Measurements from ENCODE around the gene GPR78.
"Not testable (repeated sequence)": the region's sequence is repeated elsewhere in the genome, so short reads cannot be mapped to it uniquely, and the experiment has no call there.

Gene GPR78

DNA sequence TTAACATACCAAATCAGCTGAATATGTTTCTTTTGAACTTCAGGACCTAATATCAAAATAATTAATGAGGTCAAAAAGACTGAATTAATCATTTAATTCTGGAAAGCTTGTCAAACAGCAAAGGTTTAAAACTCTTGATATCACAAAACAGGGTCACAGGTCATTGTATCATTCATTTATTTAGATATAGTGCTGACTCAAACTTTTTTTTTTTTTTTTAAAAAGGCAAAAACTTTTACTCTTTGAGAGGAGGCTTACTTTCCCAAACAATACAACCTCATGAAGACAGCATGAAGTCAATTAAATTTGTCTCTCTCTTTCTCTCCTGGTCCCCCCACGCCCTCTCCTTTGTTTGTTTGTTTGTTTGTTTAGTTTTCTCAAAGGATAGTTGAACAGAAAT is 15.6 kb upstream of the GPR78 start:
- DNase-seq (ENCODE audit: low spot score), result no peak

DNA sequence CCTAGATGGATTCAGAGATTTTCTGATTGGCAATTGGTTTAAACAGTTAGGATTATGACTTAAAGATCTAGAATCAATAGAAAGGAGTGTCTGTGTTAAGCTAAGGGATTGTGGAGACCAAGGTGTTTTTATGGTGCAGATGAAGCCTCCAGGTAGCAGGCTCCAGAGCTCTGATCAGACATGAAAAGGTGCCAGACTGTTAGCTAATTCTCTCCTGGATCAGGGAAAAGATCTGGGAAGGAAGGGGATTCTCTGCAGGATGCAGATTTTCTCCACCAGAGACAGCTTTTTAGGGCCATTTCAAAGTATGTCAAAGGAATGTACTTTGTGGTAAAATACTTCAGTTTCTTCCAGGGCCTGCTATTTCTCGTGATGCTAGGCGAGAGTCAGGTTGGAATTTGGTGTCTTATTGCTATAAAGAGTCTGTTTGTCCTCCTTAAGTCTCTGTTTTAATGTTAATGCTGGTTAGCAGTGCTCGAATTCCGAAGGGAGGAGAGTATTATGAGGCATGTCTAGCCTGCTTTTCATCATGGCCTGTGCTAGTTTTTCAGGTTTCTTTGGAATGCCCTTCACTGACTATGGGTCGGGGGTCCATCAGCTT is 12.0 kb upstream of the GPR78 start:
- no peak for DNase-seq (ENCODE audit: low spot score)

DNA sequence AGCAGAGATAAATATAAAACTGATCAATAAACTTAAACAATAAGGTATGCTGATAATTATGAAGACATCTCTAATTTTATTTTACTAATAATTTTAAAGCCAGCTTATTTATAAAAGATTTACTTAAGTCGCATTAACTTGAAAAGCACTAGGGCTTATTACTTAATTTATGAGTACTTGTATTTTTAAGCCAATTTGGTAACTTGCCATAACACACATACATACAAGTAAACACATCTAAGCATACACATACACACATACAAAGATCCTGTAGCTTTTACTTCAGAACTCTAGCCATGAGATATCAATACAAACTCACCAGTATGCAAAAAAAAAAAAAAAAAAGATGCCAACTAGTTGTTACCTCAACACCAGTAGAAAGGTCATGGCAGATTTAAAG is 10.0 kb upstream of the GPR78 start:
- DNase-seq (ENCODE audit: low spot score), result no peak

DNA sequence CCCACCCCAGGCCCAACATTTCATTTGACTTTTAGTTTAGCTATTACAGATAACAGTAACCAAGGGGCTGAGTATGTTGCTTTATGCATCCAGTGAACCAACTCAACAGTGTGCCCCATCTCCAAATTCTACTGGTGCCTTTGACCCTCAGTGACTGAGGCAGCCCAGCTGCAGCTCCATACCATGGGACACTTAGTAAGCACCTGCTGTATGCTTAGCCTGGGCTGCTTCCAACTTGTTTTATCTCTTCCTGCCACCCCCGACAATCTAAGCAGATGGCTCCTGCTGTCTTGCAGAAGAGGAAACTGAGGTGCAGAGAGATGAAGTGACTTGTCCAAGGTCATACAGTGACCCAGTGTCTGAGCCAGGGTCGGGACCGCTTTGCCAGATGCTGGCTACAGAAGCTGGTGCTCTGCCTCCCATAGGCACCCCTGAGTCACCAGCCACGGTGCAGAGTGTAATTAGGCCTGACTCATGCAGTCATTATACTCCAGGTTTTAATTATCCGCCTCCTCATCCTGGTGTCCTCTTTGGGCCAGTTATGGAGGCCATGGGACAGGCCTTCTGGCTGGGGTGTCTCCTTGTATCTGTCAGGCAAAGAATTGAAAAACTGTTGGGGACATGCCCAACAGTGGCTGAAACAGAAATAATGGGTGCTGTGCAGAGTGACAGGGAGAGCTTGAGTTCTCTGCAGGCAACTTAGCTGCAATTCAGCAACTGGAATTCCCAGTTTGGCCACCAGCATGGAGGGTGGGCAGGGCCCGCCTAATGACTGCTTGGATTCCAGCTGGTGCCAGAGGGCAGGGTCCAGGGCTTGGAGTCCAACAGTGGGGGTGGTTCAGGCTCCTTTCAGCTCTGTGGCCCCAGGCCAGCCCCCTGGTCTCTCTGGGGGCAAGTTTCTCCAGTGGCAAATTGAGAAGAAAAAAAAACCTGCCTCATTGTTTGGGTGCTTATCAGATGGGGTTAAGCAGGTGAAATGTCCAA is 8.2 kb upstream of the GPR78 start:
- no peak for DNase-seq (ENCODE audit: low spot score)

DNA sequence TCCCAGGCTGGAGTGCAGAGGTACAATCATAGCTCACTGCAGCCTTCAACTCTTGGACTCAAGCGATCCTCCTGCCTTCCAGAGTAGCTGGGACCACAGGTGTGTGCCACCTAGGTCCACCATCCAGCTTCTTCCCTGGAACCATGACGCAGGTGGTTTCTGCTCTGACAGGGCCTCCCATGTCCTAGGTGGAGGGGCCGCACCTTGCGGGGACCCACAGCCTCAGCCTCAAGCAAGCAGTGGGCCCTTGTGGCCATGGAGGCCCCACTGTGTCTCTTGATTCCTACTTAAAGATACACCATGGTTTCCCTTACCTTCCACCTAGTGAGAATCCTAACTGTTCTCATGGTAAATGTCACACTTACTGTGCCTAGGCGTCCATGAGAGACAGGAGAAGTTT is 6.9 kb upstream of the GPR78 start:
- DNase-seq (ENCODE audit: low spot score), result no peak

DNA sequence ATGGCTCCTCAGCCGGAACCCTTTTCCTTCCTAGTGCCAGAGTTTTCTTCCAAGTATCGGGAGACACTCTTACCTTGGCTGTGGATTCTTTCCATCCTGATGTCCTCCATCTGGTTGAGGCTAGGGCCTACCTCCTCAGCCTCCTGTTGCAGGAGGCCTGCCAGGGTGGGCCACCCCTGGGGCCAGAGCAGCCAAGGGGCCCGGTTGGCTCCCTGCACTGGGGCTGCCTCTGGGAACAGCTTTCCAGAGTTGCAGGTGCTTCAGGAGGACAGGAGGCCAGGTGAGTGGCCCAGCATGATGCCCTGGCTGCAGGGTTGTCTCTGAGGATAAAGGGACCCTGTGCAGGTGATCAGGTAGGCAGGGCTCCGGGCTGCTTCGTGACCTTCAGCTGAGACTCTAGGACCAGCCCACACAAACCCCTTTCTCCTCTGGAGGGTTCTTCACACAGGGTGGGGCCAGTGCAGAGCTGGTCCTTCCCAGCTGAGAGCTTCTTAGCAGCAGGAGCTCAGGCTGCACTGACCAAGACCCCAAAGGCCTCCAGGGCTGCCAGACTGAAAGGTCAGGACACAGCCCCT is 5.3 kb upstream of the GPR78 start:
- no peak for DNase-seq (ENCODE audit: low spot score)

DNA sequence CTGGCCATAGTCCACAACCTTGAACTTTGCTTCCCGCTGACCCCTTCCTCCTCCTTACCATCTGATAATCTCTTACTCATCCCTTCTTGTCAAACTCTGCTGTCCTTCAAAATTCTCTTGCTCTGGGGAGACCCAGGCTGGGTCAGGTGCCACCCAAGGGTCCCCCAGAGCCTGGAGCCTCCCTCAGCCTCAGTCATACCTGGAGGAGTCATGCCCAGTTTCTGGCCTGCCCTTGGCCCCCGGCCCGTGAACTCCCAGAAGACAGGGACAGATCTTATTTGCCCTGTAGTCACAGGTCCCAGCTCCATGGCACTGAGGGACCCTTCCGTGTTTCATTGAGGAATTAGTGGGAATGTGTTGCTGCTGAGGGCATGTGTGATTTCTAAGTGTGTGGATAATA is 4.7 kb upstream of the GPR78 start:
- no peak for DNase-seq (ENCODE audit: low spot score)

DNA sequence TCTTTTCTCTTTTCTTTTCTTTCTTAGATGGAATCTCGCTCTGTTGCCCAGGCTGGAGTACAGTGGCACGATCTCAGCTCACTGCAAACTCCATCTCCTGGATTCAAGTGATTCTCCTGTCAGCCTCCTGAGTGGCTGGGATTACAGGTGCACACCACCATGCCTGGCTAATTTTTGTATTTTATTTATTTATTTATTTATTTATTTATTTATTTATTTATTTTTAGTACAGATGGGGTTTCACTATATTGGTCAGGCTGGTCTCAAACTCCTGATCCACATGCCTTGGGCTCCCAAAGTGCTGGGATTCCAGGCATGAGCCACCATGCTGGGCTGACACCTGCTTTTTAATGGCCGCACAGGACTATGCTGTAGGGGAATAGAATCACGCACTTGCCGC is 3.6 kb upstream of the GPR78 start:
- DNase-seq (ENCODE audit: low spot score), result not testable (repeated sequence)

DNA sequence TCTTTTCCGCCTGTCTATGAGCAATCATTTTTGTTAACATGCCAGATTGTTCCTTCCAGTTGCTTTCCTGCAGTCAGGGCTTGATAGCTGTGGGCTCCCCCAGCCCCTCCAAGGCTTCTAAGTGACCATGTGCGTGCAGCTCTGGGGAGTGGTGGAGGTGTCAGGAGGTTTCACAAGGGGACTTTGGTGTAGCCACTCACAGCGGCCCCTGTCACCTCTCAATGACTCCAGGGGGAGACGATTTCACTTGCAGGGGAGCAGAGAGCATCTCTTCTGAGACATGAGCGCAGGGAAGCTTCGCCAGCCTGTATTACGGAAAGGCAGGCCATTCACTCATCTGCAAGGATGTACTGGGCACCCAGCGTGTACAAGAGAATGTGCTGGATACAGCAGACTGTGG is 3.1 kb upstream of the GPR78 start:
- no peak for DNase-seq (ENCODE audit: low spot score)

DNA sequence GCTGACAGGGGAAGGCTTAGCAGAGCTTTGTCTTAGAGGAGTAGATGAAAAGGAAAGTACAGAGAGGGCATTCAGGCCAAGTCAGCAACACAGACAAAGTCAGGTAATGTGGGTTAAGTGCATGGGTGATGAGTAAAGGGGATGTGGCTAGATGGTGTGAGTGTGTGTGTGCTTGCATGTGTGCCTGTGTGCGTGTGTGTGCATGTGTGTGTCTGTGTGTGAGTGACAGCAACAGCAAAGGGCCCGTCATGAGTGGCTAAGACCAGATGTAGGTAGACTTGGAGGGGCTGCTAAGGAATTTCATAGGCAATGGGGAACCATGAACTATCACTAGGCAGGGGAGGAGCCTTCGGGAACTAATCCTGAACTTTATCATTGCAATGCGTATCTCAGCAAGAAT is 2.2 kb upstream of the GPR78 start:
- no peak for DNase-seq (ENCODE audit: low spot score)

DNA sequence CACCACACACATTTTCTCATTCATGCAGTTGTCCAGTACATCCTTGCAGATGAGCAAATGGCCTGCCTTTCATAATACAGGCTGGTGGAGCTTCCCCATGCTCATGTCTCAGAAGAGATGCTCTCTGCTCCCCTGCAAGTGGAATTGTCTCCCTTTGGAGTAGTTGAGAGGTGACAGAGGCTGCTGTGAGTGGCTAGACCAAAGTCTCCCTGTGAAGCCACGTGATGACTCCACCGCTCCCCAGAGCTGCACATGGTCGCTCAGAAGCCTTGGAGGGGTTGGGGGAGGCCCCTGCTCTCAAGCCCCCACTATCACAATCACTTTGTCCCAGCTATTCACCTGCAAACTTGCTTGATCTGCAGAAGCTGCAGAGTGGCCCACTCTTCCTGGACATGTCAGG is 1.5 kb upstream of the GPR78 start:
- no peak for DNase-seq (ENCODE audit: low spot score)

DNA sequence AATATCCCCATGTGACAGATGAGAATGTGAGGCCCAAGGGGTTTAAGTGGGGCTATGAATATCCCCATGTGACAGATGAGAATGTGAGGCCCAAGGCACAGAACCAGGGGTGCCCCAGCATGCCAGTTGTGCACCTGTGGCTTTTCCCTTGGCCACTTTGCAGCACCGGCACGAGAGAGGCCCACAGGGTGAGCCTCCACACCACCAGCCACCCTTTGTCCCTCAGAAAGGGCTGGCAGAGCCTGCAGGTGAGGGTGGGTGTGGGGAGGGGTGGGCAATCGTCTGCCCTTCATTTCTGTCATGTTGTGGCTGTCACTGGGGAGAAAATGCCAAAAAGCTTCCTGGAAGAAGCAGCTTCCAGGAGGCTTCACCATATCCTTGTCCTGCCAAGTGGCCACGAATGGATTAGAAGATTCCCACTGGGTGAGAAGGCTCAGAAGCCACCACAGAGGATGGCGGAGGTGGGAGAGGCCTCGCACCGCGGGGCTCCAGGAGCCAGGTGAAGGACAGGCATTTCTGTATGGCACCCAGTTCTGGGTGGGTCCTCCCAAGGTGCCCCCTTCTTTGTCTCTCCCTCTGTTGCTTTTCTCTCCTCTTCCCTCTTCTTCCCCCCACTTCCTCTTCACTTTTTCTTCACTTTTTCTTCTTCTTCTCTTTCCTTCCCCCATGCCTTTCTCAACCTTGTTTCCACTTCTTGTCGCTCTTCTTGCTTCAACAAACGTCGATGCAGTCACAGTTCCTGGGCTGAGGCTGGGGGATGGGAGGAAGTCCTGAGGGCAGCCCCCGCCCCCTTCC is 469 bp upstream of the GPR78 start:
- DNase-seq (ENCODE audit: low spot score), result no peak

DNA sequence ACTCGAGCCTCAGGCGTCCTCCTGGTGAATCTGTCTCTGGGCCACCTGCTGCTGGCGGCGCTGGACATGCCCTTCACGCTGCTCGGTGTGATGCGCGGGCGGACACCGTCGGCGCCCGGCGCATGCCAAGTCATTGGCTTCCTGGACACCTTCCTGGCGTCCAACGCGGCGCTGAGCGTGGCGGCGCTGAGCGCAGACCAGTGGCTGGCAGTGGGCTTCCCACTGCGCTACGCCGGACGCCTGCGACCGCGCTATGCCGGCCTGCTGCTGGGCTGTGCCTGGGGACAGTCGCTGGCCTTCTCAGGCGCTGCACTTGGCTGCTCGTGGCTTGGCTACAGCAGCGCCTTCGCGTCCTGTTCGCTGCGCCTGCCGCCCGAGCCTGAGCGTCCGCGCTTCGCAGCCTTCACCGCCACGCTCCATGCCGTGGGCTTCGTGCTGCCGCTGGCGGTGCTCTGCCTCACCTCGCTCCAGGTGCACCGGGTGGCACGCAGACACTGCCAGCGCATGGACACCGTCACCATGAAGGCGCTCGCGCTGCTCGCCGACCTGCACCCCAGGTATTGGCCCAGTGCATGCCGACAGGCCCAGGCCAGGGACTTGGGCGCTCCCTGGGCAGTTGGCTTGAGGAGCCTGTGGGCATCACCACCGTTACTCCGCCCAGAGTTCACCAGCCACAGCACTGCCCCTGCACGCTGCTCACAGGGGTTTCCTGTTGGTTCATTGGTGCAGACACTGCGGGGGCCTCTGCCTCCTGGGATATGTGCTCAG is 1.1 kb downstream of the GPR78 start:
- no peak for DNase-seq (ENCODE audit: low spot score)

DNA sequence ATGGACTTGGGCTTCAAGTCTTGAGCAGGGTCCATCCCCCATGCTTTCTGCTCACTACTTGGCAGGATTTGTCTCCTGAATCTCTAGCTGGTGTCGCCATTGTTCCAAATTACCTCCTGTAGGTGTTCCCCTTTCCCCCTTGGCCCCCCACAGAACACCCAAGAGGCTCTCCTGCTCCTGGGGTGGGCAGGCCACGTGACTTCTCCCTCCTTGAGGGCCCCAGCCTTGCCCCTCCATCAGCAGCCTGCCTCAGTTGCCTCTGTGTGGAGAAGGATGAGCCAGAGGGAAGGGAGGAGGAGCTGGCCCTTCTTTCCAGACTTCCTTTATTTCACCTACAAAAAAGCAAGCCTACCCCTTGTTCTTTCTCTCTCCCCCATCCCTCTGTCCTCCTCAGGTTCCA is 1.8 kb downstream of the GPR78 start:
- DNase-seq (ENCODE audit: low spot score), result no peak

DNA sequence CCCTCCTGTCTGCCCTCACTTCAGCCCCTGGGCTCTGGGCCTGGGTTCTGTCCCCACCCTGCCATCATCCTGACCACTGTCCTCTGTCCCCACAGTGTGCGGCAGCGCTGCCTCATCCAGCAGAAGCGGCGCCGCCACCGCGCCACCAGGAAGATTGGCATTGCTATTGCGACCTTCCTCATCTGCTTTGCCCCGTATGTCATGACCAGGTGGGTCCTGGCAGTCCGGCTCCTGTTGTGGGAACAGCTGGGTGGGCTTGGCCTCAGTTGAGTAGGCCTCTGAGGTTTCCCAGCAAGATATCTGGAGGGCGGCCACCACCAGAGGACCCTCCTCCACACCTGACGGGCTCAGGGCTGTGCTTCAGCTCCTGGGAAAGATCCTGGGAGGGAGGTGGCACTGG is 2.2 kb downstream of the GPR78 start:
- DNase-seq (ENCODE audit: low spot score), result no peak

DNA sequence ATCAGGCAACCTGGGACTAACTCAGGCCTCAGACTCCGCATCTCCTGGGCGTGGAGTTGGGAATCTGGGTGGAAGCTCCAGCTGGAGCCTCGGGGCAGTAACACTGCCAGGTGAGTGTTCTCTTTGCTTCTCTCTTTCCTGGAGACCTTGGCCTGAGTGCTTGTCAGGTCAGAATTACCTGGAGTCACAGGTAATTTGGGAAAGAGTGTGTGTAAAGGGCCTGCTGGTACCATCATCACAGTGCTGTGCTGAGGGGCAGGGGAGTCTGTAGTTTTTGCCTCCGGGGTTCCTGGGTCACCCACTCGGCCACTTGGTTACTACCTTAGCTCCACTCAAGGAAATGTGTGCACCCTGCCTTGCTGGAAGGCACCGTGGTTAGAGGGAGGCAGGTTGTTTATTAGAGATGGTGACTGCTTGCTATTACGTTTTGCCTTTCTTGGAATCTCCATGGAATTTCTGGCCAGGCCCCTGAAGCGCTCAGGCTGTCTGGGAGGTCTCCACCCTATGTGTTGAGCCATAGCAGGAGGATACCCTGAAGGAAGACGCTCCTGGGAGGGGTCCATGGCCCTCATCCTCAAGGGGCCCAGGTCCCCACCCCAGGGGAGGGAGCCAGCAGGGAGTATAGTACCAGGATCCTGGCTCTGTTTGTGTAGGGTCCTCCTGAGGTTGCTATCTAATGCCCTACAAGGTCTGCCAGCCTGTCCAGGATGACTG is 2.9 kb downstream of the GPR78 start:
- DNase-seq (ENCODE audit: low spot score), result no peak

DNA sequence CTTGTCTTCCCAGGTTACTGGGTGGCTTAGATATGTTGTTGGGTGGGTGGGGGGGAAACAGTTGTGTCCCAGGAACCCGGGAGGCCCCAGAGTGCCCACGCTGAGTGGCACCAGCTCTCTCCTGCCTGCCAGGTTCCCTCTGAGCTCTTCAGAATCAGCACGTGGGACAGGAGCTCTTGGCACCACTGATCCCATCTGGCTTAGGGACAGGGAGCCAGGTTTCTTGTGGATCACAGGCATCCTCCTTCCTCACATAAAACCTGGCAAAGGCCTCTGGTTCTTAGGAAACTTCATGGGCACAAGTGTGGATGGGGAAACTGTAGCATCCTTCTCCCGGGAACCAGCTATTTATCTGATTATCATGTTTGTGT is 3.4 kb downstream of the GPR78 start:
- DNase-seq (ENCODE audit: low spot score), result no peak

DNA sequence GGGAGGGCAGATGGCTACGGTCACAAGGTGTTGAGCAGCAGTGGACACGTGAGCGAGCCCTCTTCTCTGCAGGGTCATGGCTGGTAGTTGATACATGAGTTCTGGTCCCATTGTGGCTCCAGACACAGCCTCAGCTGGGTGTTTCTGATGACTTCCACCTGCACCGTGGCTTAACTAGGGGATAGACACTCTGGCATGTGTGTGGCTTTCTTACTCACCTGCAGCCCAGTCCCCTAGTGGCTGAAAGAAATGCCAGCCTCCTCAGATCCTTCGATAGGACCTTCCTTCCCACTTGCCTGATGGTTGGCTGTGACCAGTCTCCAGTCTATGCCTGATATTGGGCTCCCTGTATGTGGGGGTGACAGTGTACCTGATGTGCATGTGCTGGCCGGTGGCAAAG is 5.0 kb downstream of the GPR78 start:
- no peak for DNase-seq (ENCODE audit: low spot score)

DNA sequence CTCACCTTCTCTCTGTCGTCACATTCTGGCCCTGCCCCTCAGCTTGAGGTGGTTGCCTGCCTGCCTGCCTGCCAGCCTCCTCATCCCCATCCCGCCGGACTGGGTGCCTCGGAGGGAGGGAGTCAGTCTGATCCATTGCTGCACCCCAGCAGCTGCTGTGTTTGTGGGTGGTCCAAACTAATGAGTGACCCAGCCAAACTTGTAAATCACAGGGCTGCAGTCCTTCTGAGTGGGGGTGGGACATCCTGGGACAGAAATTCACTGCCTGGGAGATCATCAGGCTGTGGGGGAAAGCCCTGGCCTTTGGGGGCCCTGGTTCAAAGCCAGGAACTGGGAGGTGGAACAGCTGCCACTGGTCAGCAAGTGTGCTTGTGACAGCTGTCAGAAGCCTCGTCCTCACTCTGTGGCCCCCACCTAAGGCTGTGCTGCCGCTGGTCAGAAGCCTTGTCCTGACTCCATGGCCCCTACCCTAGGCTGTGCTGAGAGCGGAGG is 5.6 kb downstream of the GPR78 start:
- DNase-seq (ENCODE audit: low spot score), result no peak

DNA sequence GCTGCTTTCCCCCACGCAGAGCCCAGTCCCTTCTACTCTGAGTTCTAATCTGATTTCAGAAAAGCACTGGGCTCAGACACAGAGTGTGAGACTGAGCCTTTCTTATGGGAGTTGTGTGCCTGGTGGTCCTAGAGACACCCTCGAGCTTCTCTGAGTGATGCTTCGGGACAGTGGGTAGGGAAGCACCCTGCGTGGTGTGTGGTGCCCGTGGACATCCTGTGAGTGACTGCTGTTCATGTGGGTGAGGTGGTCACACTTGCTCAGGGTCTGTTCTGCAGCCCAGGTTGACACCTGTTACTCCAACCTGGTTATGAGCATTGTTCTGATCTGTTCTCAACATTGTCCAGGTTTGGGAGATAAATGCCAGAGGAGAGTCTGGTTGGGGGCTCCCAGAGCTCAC is 6.1 kb downstream of the GPR78 start:
- no peak for DNase-seq (ENCODE audit: low spot score)

All from CD4-positive, alpha-beta T cell treated with Interleukin-6 at 100 ng/mL for 8 hours (primary cell).